ENCODE results near the gene PPP1R26.

The PPP1R26 gene

DNA sequence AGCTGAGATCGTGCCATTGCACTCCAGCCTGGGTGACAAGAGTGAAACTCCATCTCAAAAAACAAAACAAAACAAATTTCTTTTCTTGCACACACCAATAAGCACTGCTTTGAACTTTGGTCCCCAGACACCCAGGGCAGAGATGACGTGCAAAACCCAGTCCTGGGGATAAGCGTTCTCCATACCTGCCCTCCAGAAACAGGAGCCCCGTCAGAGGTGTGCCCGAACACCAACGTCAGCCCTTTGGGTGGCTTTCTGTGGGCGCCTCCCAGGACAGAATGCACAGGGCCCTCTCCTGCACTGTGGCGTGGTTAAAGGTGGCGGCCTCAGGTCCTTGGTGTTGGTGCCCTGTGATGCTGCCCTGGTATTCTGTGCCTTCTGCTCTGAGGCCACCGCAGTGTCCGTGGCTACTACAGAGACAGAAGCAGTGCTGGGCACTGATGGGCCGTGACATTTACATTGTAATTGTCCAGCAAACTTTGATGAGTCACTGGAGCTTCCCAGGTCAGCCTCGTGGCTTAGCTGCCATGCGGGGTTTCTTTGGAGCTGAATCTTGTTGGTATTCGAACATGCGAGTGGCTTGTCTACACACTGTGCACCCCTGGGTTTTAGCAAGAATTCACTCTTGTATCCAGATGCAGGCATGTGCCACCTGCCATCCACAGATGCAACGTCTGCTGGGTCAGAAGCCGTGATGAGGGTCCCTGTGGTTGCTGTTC is 9.8 kb downstream of the PPP1R26 start:
- H3K27ac ChIP-seq (replicated peaks): no peak overlapping the region
- no peak overlapping the region for H3K4me3 ChIP-seq (replicated peaks; ENCODE audit: insufficient read depth, low read length)
- DNase-seq (ENCODE audit: low read depth in 1 of 2, low spot score in 1 of 2): no peak
- TF ChIP-seq REST (IDR thresholded peaks at IDR 0.05; ENCODE audit: insufficient replicate concordance, low read depth): no peak
- no peak for TF ChIP-seq POLR2AphosphoS5 (IDR thresholded peaks at IDR 0.05; ENCODE audit: low read depth)
- no peak for TF ChIP-seq SPI1 (IDR thresholded peaks at IDR 0.05; ENCODE audit: borderline replicate concordance, low read depth)
- TF ChIP-seq GABPA (IDR thresholded peaks at IDR 0.05; ENCODE audit: low read depth): no peak
- TF ChIP-seq, protein P1, sequence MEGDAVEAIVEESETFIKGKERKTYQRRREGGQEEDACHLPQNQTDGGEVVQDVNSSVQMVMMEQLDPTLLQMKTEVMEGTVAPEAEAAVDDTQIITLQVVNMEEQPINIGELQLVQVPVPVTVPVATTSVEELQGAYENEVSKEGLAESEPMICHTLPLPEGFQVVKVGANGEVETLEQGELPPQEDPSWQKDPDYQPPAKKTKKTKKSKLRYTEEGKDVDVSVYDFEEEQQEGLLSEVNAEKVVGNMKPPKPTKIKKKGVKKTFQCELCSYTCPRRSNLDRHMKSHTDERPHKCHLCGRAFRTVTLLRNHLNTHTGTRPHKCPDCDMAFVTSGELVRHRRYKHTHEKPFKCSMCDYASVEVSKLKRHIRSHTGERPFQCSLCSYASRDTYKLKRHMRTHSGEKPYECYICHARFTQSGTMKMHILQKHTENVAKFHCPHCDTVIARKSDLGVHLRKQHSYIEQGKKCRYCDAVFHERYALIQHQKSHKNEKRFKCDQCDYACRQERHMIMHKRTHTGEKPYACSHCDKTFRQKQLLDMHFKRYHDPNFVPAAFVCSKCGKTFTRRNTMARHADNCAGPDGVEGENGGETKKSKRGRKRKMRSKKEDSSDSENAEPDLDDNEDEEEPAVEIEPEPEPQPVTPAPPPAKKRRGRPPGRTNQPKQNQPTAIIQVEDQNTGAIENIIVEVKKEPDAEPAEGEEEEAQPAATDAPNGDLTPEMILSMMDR (IDR thresholded peaks at IDR 0.05; ENCODE audit: insufficient read depth, low read length): no peak
- H3K27me3 ChIP-seq (ENCODE audit: insufficient read depth, poor library complexity, severe bottlenecking): no peaks in the 10 kb centered on the region

GRCh38 chr9:135490166-135490870 is 10.7 kb downstream of the PPP1R26 start:
- Histone ChIP-seq H3K27me3 (ENCODE audit: insufficient read depth, poor library complexity, severe bottlenecking) (no peaks in the 10 kb centered on the region), H3K4me3 (replicated peaks; ENCODE audit: insufficient read depth, low read length) (no peak overlapping the region), H3K27ac (replicated peaks) (no peak overlapping the region)
- DNase-seq (ENCODE audit: low read depth in 1 of 2, low spot score in 1 of 2): no peak
- TF ChIP-seq, protein P1 (IDR thresholded peaks at IDR 0.05; ENCODE audit: insufficient read depth, low read length): no peak
- no peak for TF ChIP-seq REST (IDR thresholded peaks at IDR 0.05; ENCODE audit: insufficient replicate concordance, low read depth)
- TF ChIP-seq SPI1 (IDR thresholded peaks at IDR 0.05; ENCODE audit: borderline replicate concordance, low read depth): no peak
- TF ChIP-seq GABPA (IDR thresholded peaks at IDR 0.05; ENCODE audit: low read depth): no peak
- no peak for TF ChIP-seq POLR2AphosphoS5 (IDR thresholded peaks at IDR 0.05; ENCODE audit: low read depth)

GRCh38 chr9:135490980-135491464 is 11.4 kb downstream of the PPP1R26 start:
- Histone ChIP-seq H3K27me3 (ENCODE audit: insufficient read depth, poor library complexity, severe bottlenecking) (no peaks in the 10 kb centered on the region), H3K27ac (replicated peaks) (no peak overlapping the region), H3K4me3 (replicated peaks; ENCODE audit: insufficient read depth, low read length) (no peak overlapping the region)
- no peak for TF ChIP-seq POLR2AphosphoS5 (IDR thresholded peaks at IDR 0.05; ENCODE audit: low read depth)
- TF ChIP-seq SPI1 (IDR thresholded peaks at IDR 0.05; ENCODE audit: borderline replicate concordance, low read depth): no peak
- no peak for TF ChIP-seq GABPA (IDR thresholded peaks at IDR 0.05; ENCODE audit: low read depth)
- TF ChIP-seq, protein P1 (IDR thresholded peaks at IDR 0.05; ENCODE audit: insufficient read depth, low read length): no peak
- TF ChIP-seq REST (IDR thresholded peaks at IDR 0.05; ENCODE audit: insufficient replicate concordance, low read depth): no peak
- DNase-seq (ENCODE audit: low read depth in 1 of 2, low spot score in 1 of 2): no peak
